Fibroblast of peridontal ligament (primary cell): Measurements from ENCODE around the gene LDLRAD4.
"Not testable (repeated sequence)": the region's sequence is repeated elsewhere in the genome, so short reads cannot be mapped to it uniquely, and the experiment has no call there.

Source experiments
- DNase-seq: peaks from one replicate; pipeline ENCODE4 v3.0.0-alpha.2; 2010; ENCODE audit errors: extremely low read depth

The LDLRAD4 gene

GRCh38 chr18:13246591-13246990, 28.0 kb downstream of the LDLRAD4 start:
- DNase-seq: no peak

- no peak for DNase-seq
Observed at GRCh38 chr18:13247506-13247905, 28.9 kb downstream of the LDLRAD4 start.

GRCh38 chr18:13252686-13253410, 34.3 kb downstream of the LDLRAD4 start:
- no peak for DNase-seq

- DNase-seq: no peak
Observed at GRCh38 chr18:13253786-13254688, 35.5 kb downstream of the LDLRAD4 start.

GRCh38 chr18:13254971-13255927, 36.7 kb downstream of the LDLRAD4 start:
- DNase-seq: no peak

- DNase-seq: no peak
Observed at GRCh38 chr18:13256444-13257305, 38.1 kb downstream of the LDLRAD4 start.

GRCh38 chr18:13257361-13257980, 38.9 kb downstream of the LDLRAD4 start:
- no peak for DNase-seq

- no peak for DNase-seq
Observed at GRCh38 chr18:13258921-13259320, 40.4 kb downstream of the LDLRAD4 start.

GRCh38 chr18:13259701-13260100, 41.1 kb downstream of the LDLRAD4 start:
- DNase-seq: no peak

GRCh38 chr18:13260197-13260934, 41.8 kb downstream of the LDLRAD4 start:
- DNase-seq: no peak

- DNase-seq: no peak
Observed at GRCh38 chr18:13260935-13261640, 42.5 kb downstream of the LDLRAD4 start.

GRCh38 chr18:13261661-13262357, 43.2 kb downstream of the LDLRAD4 start:
- no peak for DNase-seq

- DNase-seq: not testable (repeated sequence)
Observed at GRCh38 chr18:13262358-13262680, 43.8 kb downstream of the LDLRAD4 start.

- no peak for DNase-seq
Observed at GRCh38 chr18:13262839-13263691, 44.5 kb downstream of the LDLRAD4 start.

- no peak for DNase-seq
Observed at GRCh38 chr18:13264091-13265007, 45.8 kb downstream of the LDLRAD4 start.
